ENCODE data around the gene NBAS.
"Not testable (repeated sequence)": the region's sequence is repeated elsewhere in the genome, so short reads cannot be mapped to it uniquely, and the experiment has no call there.

Gene NBAS

GRCh38 chr2:15212249-15212648 lies 348.9 kb downstream of the NBAS start:
- H3K4me1 ChIP-seq = no peaks in the 10 kb centered on the region
- TF ChIP-seq CTCF (IDR thresholded peaks at IDR 0.05) = no peak
- no peaks in the 10 kb centered on the region for H3K27me3 ChIP-seq
- H3K9me3 ChIP-seq = no peaks in the 10 kb centered on the region
- no peak overlapping the region for H3K4me3 ChIP-seq
- peaks cover 15 to 28% (median 26%) of the 10 kb centered on the region in 3 donors for H3K36me3 ChIP-seq
- H3K27ac ChIP-seq = no peak overlapping the region
- intact Hi-C loops (cut with DNase I; ENCODE audit: low total_unique reads) = no loop called here
- no peak for DNase-seq

GRCh38 chr2:15210542-15210941 lies 350.6 kb downstream of the NBAS start:
- H3K4me1 ChIP-seq; H3K27ac ChIP-seq; H3K9me3 ChIP-seq; H3K27me3 ChIP-seq; intact Hi-C loops (cut with DNase I; ENCODE audit: low total_unique reads); H3K4me3 ChIP-seq; DNase-seq: not testable (repeated sequence)
- H3K36me3 ChIP-seq = peaks cover 11 to 31% (median 22%) of the 10 kb centered on the region in 3 donors

GRCh38 chr2:15206419-15206818 lies 354.7 kb downstream of the NBAS start:
- Histone ChIP-seq H3K27ac (no peak overlapping the region), H3K4me3 (no peak overlapping the region), H3K4me1 (no peaks in the 10 kb centered on the region), H3K9me3 (no peaks in the 10 kb centered on the region), H3K27me3 (no peaks in the 10 kb centered on the region), H3K36me3 (peaks cover 0 to 13% (median 5%) of the 10 kb centered on the region in 3 donors)
- intact Hi-C loops (cut with DNase I; ENCODE audit: low total_unique reads) = no loop called here
- TF ChIP-seq CTCF (IDR thresholded peaks at IDR 0.05) = no peak
- DNase-seq = no peak

- Histone ChIP-seq H3K36me3 (peaks cover 0 to 13% (median 0%) of the 10 kb centered on the region in 3 donors), H3K27me3 (no peaks in the 10 kb centered on the region), H3K4me3 (no peak overlapping the region), H3K9me3 (no peaks in the 10 kb centered on the region), H3K4me1 (no peaks in the 10 kb centered on the region), H3K27ac (no peak overlapping the region)
- no peak for TF ChIP-seq CTCF (IDR thresholded peaks at IDR 0.05)
- no peak for DNase-seq
- intact Hi-C loops (cut with DNase I; ENCODE audit: low total_unique reads) = no loop called here
These were observed 355.6 kb downstream of the NBAS start for GRCh38 chr2:15205562-15205961.

- no peak for DNase-seq
- H3K36me3 ChIP-seq = no peaks in the 10 kb centered on the region
- no peak for TF ChIP-seq CTCF (IDR thresholded peaks at IDR 0.05)
These were observed 360.1 kb downstream of the NBAS start for GRCh38 chr2:15201009-15201408.

GRCh38 chr2:15200581-15200980 lies 360.6 kb downstream of the NBAS start:
- intact Hi-C loops (cut with DNase I; ENCODE audit: low total_unique reads) = no loop called here
- H3K27ac ChIP-seq = no peak overlapping the region
- no peaks in the 10 kb centered on the region for H3K36me3 ChIP-seq
- H3K4me3 ChIP-seq = no peak overlapping the region
- no peaks in the 10 kb centered on the region for H3K4me1 ChIP-seq
- no peak for DNase-seq
- no peak for TF ChIP-seq CTCF (IDR thresholded peaks at IDR 0.05)
- H3K27me3 ChIP-seq = no peaks in the 10 kb centered on the region
- H3K9me3 ChIP-seq = no peaks in the 10 kb centered on the region

More at GRCh38 chr2:15201009-15201408, 360.1 kb downstream of the NBAS start:
- Histone ChIP-seq H3K4me3 (no peak overlapping the region), H3K4me1 (no peaks in the 10 kb centered on the region), H3K27me3 (no peaks in the 10 kb centered on the region), H3K27ac (no peak overlapping the region), H3K9me3 (no peaks in the 10 kb centered on the region)
- intact Hi-C loops (cut with DNase I; ENCODE audit: low total_unique reads) = no loop called here

All from tibial artery (tissue), 4 donors.